ENCODE results near the gene AUTS2. TPM values are rescaled to one million over a fixed set of nuclear protein-coding genes. Genes with fewer than 3 reads are reported as not detected.

The AUTS2 gene
- polyA plus RNA-seq, 1 donor from 2014 or later: 97.3 TPM

DNA sequence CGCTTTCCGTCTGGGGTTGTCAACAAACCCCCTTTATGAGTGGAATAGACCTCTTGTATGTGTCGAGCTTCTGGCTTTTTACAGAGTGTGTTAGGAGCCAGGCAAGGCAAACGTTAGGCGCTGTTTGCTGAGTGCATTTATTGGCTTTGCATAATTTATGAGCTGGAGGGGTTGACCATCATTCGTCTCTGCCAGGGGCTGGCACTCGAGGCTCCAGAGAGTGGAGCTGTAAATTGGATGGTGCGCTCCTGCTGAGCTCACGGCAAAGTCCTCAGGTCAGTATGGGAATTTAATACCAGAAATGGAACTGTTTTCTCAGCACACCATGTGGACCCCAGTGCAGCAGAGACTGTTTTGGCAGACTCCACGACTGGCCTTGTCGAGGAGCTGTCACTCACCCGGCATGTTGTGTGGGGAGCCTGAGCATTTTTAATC, 834.3 kb downstream of the AUTS2 start:
- no peaks in the 10 kb centered on the region for H3K9me2 ChIP-seq (ENCODE audit: insufficient read depth, low read length)
- H3K27ac ChIP-seq (ENCODE audit: low read length): no peak overlapping the region
- H4K20me1 ChIP-seq (ENCODE audit: insufficient read depth): no peaks in the 10 kb centered on the region
- TF ChIP-seq MXI1 (conservative IDR thresholded peaks at IDR 0.05; ENCODE audit: poor library complexity, severe bottlenecking) (no peak), RAD21 (conservative IDR thresholded peaks at IDR 0.05) (no peak), POLR2AphosphoS5 (IDR thresholded peaks at IDR 0.05) (no peak), TAF1 (IDR thresholded peaks at IDR 0.05; ENCODE audit: low read depth) (no peak), SMC3 (conservative IDR thresholded peaks at IDR 0.05; ENCODE audit: poor library complexity) (no peak), EP300 (conservative IDR thresholded peaks at IDR 0.05; ENCODE audit: poor library complexity, severe bottlenecking) (no peak), EZH2 (IDR thresholded peaks at IDR 0.05; ENCODE audit: borderline replicate concordance, insufficient read depth, low read length, poor library complexity, severe bottlenecking) (no peak)
- TF ChIP-seq, protein P1, sequence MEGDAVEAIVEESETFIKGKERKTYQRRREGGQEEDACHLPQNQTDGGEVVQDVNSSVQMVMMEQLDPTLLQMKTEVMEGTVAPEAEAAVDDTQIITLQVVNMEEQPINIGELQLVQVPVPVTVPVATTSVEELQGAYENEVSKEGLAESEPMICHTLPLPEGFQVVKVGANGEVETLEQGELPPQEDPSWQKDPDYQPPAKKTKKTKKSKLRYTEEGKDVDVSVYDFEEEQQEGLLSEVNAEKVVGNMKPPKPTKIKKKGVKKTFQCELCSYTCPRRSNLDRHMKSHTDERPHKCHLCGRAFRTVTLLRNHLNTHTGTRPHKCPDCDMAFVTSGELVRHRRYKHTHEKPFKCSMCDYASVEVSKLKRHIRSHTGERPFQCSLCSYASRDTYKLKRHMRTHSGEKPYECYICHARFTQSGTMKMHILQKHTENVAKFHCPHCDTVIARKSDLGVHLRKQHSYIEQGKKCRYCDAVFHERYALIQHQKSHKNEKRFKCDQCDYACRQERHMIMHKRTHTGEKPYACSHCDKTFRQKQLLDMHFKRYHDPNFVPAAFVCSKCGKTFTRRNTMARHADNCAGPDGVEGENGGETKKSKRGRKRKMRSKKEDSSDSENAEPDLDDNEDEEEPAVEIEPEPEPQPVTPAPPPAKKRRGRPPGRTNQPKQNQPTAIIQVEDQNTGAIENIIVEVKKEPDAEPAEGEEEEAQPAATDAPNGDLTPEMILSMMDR (IDR thresholded peaks at IDR 0.05; ENCODE audit: poor library complexity, severe bottlenecking): no peak
- TF ChIP-seq, protein P2, sequence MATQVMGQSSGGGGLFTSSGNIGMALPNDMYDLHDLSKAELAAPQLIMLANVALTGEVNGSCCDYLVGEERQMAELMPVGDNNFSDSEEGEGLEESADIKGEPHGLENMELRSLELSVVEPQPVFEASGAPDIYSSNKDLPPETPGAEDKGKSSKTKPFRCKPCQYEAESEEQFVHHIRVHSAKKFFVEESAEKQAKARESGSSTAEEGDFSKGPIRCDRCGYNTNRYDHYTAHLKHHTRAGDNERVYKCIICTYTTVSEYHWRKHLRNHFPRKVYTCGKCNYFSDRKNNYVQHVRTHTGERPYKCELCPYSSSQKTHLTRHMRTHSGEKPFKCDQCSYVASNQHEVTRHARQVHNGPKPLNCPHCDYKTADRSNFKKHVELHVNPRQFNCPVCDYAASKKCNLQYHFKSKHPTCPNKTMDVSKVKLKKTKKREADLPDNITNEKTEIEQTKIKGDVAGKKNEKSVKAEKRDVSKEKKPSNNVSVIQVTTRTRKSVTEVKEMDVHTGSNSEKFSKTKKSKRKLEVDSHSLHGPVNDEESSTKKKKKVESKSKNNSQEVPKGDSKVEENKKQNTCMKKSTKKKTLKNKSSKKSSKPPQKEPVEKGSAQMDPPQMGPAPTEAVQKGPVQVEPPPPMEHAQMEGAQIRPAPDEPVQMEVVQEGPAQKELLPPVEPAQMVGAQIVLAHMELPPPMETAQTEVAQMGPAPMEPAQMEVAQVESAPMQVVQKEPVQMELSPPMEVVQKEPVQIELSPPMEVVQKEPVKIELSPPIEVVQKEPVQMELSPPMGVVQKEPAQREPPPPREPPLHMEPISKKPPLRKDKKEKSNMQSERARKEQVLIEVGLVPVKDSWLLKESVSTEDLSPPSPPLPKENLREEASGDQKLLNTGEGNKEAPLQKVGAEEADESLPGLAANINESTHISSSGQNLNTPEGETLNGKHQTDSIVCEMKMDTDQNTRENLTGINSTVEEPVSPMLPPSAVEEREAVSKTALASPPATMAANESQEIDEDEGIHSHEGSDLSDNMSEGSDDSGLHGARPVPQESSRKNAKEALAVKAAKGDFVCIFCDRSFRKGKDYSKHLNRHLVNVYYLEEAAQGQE (IDR thresholded peaks at IDR 0.05; ENCODE audit: borderline replicate concordance): no peak
- H3K36me3 ChIP-seq (ENCODE audit: insufficient read depth, low read length): no peaks in the 10 kb centered on the region
- no peak overlapping the region for H3K9ac ChIP-seq (ENCODE audit: low read length)
- peaks cover 7% of the 10 kb centered on the region for H3F3A ChIP-seq (ENCODE audit: insufficient read depth, low read length, poor library complexity, severe bottlenecking)
- H3K4me2 ChIP-seq (ENCODE audit: low read length): no peak overlapping the region
- H3K4me3 ChIP-seq (ENCODE audit: low read length): no peak overlapping the region
- H3K9me3 ChIP-seq (ENCODE audit: low read length): no peaks in the 10 kb centered on the region
- H3K79me2 ChIP-seq (replicated peaks; ENCODE audit: insufficient read depth, low read length): no peaks in the 10 kb centered on the region
- H2AFZ ChIP-seq (ENCODE audit: low read depth, low read length): no peak overlapping the region
- no peaks in the 10 kb centered on the region for H3K27me3 ChIP-seq (ENCODE audit: insufficient read depth, low read depth, low read length)

DNA sequence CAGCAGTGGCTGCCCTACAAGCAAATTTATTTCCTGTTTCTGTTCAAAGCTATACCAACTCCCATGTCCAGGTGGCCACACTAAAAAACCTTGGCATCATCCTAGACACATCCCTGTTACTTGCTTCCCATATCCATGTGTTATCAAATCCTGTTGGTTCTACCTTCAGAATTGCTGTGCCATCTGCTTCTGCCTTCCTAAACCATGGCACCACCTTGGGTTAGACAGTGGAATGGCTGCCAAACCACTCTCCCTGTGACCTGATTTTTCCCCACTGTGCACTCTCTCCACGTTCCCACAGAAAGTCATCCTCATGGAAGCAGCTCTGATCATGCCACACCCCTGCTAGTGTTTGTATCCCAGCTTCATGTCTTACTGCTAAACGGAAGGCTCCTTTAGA, 836.1 kb downstream of the AUTS2 start:
- TF ChIP-seq MXI1 (conservative IDR thresholded peaks at IDR 0.05; ENCODE audit: poor library complexity, severe bottlenecking): no peak
- TF ChIP-seq, protein P2 (IDR thresholded peaks at IDR 0.05; ENCODE audit: borderline replicate concordance): no peak
- TF ChIP-seq, protein P1 (IDR thresholded peaks at IDR 0.05; ENCODE audit: poor library complexity, severe bottlenecking): peak; percentile 10
- H3K27ac ChIP-seq (ENCODE audit: low read length): no peak overlapping the region
- no peak overlapping the region for H3K4me3 ChIP-seq (ENCODE audit: low read length)
- no peaks in the 10 kb centered on the region for H3K27me3 ChIP-seq (ENCODE audit: insufficient read depth, low read depth, low read length)
- no peaks in the 10 kb centered on the region for H4K20me1 ChIP-seq (ENCODE audit: insufficient read depth)
- H3K9ac ChIP-seq (ENCODE audit: low read length): no peak overlapping the region
- H3K4me2 ChIP-seq (ENCODE audit: low read length): no peak overlapping the region
- no peaks in the 10 kb centered on the region for H3K36me3 ChIP-seq (ENCODE audit: insufficient read depth, low read length)
- H3K79me2 ChIP-seq (replicated peaks; ENCODE audit: insufficient read depth, low read length): no peaks in the 10 kb centered on the region
- H3K9me2 ChIP-seq (ENCODE audit: insufficient read depth, low read length): no peaks in the 10 kb centered on the region
- H3K9me3 ChIP-seq (ENCODE audit: low read length): no peaks in the 10 kb centered on the region
- H2AFZ ChIP-seq (ENCODE audit: low read depth, low read length): no peak overlapping the region
- peaks cover 3% of the 10 kb centered on the region for H3F3A ChIP-seq (ENCODE audit: insufficient read depth, low read length, poor library complexity, severe bottlenecking)
